VCaP (cell line): ENCODE measurements around the gene ALPK3.
A peak's percentile ranks its signal among the peaks of the same experiment; 100 is the strongest.

Source experiments
- H3K27ac ChIP-seq: fragments of 450-650 bp; 2 replicates; pipeline ENCODE4 v1.5.1; 2017
- TF ChIP-seq, protein P1 (sequence below): fragments of 450-650 bp; conservative IDR thresholded peaks from 2 replicates; pipeline ENCODE4 v1.5.1; 2017; ENCODE audit warnings: mild to moderate bottlenecking, moderate library complexity

Gene ALPK3

DNA sequence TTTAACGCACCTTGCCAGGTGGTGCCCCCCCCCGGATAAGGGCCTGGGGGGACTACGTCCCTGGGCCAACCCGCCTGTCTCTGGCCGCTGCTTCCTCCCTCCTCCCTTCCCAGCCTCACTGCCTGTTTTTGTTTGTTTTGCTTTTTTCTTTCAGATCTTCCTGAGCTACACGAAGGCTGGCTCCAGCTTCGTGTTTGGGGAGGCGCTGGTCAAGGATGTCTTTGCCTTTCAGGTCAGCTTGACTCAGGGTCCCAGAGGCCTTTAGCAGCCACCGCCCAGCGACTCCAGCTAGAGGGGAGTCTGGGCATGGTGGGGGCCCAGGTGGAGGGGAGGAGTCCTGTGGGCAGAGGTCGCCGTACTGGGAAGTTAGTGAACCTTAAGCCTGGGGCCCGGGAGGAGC, 91.4 kb downstream of the ALPK3 start:
- H3K27ac ChIP-seq, result peak overlapping the region; percentile 7; the same call in 1 of the 2 replicates
- TF ChIP-seq, protein P1, sequence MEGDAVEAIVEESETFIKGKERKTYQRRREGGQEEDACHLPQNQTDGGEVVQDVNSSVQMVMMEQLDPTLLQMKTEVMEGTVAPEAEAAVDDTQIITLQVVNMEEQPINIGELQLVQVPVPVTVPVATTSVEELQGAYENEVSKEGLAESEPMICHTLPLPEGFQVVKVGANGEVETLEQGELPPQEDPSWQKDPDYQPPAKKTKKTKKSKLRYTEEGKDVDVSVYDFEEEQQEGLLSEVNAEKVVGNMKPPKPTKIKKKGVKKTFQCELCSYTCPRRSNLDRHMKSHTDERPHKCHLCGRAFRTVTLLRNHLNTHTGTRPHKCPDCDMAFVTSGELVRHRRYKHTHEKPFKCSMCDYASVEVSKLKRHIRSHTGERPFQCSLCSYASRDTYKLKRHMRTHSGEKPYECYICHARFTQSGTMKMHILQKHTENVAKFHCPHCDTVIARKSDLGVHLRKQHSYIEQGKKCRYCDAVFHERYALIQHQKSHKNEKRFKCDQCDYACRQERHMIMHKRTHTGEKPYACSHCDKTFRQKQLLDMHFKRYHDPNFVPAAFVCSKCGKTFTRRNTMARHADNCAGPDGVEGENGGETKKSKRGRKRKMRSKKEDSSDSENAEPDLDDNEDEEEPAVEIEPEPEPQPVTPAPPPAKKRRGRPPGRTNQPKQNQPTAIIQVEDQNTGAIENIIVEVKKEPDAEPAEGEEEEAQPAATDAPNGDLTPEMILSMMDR, result no peak

DNA sequence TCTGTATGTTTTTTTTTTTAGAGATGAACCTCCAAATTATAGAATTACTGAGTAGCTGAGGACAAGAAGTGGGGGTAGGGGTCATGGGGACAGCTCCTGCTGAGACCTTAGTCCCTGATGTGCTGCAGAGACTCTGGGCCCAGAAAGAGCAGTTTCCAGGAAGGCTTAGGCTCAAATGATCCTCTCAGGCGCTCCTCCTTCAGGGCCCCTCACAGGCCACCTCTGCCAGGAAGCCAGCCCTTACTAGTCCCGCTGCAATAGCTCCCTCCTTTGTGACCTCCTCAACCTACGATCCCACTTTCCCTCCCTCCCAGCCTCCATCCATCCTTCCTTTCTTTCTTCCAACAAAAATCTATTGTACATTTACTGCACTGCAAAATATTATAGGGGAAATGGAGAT, 91.9 kb downstream of the ALPK3 start:
- H3K27ac ChIP-seq, result no peak overlapping the region; the same call in 1 of the 2 replicates
- TF ChIP-seq, protein P1, result no peak

DNA sequence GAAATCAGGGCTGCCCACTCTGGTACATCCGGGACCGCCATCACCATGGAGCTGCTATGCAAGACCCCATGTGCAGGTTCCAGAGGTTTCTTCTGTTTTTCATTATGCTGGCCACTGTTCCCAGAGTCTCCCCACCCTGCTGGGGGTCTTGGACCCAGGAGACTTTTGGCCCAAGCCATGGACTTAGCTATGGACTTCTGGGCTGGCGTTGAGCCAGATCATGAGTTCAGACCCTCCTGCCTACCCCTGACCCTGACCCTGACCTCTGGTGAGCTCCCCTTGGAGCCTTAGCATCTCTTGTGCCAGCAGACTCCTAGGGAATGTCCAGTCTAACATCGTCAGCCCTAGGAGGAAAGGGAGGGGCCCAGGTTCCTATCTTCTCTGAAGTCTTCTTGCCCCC, 92.6 kb downstream of the ALPK3 start:
- H3K27ac ChIP-seq, result no peak overlapping the region
- TF ChIP-seq, protein P1, result no peak

DNA sequence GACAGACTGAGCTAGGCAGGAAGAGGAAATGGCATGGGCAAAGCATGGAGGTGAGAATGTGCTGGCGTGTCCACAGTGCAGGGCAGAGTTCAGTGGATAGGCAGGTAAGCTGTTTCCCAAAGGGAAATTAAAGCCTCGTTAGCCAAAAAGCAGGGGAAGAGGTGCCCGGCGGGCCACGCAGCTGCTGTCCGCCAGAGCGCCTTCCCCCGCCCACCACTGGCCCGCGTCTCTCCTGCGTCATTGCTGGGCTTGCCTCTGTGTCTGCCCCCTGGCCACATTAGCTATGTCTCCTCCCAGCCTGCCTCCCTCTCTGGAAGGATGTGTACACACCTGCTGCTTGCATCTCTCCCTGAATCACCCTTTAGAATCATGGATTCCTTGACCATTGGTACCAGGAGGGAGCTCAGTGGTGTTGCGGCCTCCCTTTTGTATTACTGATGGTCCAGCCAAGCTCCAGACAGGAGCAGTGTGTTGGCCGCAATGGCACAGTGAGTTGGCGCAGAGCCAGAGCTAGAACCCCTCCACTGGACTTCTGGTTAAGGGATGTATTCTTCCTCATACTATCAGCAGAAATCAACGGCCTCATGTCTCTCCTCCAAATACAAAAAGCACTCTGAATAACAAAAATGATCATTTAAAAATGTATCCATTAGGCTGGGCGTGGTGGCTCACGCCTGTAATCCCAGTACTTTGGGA, 93.9 kb downstream of the ALPK3 start:
- no peak overlapping the region for H3K27ac ChIP-seq
- TF ChIP-seq, protein P1, result no peak

DNA sequence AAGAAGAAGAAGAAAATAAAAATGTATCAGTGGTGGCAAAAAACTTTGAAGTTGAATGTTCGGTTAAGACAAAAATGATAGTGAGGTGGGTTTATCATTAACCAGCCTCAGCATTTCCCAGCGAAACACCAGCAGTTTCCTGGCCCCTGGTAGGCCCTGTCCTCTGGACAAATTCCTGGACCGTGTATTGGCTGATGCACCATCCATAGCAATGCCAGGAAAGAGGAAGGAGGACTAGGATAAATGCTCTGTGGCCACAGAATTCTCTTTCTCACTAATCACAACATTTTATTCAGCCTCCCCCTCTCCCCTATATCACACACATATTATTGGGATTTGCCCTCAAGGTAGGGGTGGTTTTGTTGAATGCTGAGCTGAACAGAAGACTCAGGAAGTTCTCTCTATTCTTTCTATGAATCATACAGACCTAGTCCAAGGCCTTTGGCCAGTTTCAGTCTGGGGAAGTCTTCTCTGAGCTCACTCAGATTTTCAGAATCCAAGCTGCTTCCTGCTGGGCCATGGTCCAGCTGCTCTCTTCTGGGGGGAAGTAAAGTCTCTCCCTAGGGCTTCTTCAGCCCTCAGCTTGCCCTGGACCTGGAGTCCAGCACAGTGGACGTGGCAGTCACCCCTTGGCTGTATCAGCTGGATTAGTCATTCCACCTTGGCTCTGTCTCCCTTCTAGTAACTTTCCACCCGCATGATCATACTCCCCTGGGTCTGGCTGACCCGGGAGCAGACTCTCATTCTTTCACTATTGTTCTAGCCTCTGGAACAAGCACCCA, 94.9 kb downstream of the ALPK3 start:
- TF ChIP-seq, protein P1, result no peak
- H3K27ac ChIP-seq, result no peak overlapping the region

DNA sequence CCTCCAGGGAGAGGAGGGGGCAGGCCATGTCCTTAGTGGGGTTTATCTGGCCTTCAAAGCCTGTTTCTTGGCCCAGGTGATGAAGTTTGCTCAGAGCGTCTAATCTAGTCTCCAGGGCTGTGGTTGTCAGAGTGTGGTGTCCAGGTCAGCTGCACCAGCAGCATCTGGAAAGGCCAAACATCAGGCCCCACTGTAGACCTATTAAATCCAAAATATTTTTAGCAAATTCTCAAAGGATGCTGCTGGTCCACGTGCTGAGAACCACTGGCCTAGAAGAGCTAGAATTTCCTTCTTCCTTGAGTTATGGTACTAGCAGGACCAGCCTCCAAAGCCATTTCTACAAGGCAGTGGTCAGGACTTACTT, 96.2 kb downstream of the ALPK3 start:
- no peak overlapping the region for H3K27ac ChIP-seq
- TF ChIP-seq, protein P1, result no peak

DNA sequence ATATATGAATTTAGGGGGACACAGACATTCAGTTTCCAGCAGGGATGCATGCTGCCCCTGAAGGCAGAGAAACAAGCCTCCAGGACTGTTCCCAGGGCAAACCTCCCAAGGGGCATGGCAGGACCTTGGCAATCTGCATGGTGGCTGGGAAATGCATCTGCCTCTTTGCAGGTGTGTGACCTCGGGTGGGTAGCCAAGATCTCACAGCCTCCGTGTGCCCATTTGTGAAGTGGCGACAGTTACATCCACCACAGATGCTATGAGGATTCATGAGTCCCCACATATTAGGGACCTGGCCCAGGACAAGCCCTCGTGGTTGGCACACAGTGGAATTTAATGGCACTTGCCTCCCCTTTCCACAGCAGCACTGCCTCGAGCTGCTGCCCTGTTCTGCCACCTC, 97.2 kb downstream of the ALPK3 start:
- peak overlapping the region; percentile 60 for H3K27ac ChIP-seq
- TF ChIP-seq, protein P1, result no peak
